OCI-LY1 (cell line): ENCODE measurements around the gene PLAAT4.

Experiments used
- CTCF ChIP-seq: fragments of 200-600 bp; sonication (generic), shearing (Covaris generic); IDR thresholded peaks from 2 replicates; pipeline ENCODE4 v1.5.1; 2017; ENCODE audit warnings: mild to moderate bottlenecking, antibody characterized with exemption, low read length, moderate library complexity, mixed read lengths
- EZH2 ChIP-seq: fragments of 200-600 bp; sonication (generic), shearing (Covaris generic); IDR thresholded peaks from 2 replicates; pipeline ENCODE4 v1.8.0; 2017; ENCODE audit warnings: borderline replicate concordance, mixed run types, mild to moderate bottlenecking, antibody characterized with exemption, low read length, moderate library complexity, mixed read lengths

- TF ChIP-seq CTCF, result no peak
- no peak for TF ChIP-seq EZH2
Observed at GRCh38 chr11:63489879-63490278, 46.7 kb upstream of the PLAAT4 start.
